NCI-H1694 (cell line): Measurements from ENCODE around the gene IGFN1.
"Not testable (repeated sequence)": the region's sequence is repeated elsewhere in the genome, so short reads cannot be mapped to it uniquely, and the experiment has no call there.

Source experiments
- DNase-seq: peaks from one replicate; lab custom pipeline; 2025; lab: John Stamatoyannopoulos, UW

The IGFN1 gene

DNA sequence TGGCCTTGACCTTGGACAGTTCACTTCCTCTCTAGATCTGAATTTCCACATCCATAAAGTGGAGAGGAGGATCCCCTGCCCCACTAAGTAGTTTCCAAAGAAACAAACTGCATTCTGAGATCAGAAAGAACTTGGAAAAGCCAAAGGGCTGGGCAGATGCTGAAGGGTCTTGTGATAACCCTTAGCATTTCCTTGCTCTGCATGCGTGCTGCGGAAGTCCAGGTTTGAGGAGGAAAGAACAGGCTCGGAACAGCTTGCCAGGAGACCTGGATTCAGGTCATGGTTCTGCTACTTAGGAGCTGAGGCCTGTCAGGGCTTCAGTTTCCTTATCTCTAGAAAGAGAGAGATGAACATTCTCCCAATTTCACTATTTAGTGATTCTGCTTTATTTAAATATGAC is 27.2 kb downstream of the IGFN1 start:
- DNase-seq, result no peak

DNA sequence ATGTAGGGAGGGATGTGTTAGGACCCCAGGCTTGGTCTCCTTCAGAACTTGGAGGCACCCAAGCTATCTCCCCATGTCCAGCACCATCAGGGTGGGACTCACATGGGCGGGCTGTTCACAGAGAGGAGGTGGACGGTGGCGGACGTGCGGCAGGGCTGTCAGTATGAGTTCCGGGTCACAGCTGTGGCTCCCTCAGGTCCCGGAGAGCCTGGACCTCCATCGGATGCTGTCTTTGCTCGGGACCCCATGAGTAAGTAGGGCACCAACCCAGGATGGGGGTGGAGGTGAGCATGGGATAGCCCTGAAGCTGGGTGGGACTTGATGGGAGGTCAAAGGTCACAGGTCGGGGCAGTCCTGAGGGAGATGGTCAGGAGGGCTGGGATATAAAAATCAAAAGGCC is 27.8 kb downstream of the IGFN1 start:
- no peak for DNase-seq

- DNase-seq, result no peak
These were observed 29.1 kb downstream of the IGFN1 start for GRCh38 chr1:201219481-201220387.

- no peak for DNase-seq
These were observed 29.7 kb downstream of the IGFN1 start for GRCh38 chr1:201220388-201220715.

DNA sequence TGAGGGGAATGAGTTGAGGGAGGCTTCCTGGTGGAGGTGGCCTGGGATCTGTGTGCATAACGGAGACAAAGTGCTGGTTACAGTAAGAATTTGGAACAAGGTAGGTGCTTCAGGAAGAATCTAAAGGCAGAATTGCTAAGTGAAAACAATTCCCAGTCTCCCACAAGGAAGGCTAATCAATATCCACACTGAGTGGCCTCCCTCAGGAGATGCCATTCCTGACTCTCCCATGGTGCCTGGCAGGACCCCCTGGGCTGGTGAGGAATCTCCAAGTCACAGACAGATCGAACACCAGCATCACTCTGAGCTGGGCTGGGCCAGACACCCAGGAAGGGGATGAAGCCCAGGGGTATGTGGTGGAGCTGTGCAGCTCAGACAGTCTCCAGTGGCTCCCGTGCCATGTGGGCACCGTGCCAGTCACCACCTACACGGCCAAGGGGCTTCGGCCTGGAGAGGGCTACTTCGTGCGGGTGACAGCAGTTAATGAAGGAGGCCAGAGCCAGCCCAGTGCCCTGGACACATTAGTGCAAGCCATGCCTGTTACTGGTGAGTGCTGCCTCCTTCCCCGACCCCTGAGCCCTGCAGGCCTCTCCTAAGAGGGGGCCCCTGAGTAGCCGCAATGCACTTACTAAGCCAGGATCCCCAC is 30.7 kb downstream of the IGFN1 start:
- no peak for DNase-seq

GRCh38 chr1:201222125-201222524 is 31.5 kb downstream of the IGFN1 start:
- no peak for DNase-seq

GRCh38 chr1:201223852-201224665 is 33.4 kb downstream of the IGFN1 start:
- DNase-seq, result no peak

DNA sequence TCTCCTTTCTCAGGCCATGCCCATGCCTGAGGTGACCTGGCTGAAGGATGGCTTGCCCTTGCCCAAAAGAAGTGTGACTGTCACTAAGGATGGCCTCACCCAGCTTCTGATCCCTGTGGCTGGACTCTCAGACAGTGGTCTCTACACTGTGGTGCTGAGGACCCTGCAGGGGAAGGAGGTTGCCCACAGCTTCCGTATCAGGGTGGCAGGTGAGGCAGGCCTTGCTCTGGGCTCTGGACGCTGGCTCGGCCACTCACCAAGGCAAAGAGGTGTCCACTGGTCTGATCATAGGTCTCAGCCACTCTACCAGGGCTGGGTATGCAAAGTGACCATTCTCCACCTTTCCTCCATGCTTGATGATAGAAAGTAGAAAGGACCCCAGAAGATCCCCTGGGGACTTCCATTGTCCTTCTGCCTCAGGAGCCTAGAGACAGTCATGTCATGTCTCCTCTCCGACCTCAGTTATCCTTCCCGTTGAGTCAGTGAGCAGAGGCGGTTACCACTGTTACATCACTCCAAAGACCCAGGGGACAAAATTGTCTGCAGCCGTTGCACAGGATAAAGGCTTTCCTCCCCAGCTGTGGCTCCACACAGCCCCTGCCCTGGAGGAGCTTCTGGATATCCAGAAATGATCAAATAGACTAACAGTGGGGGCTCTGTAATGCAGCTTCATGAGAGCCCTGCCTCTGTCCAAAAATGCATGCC is 34.2 kb downstream of the IGFN1 start:
- DNase-seq, result no peak

DNA sequence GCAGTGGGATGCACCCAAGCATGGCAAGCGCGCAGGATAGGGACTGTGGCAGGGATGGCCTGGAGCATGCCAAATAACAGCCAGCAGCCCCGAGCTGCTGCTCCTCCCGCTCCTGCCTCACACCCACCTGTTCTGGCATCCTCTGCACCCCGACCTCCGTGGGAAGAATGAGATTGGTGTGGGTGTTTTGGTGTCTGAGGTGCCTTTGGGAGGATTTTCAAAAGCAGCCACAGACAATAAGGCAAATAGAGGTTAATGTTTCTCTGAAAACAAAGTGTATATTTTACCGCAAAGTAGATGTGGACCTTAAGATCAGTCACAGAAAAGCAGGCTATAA is 35.5 kb downstream of the IGFN1 start:
- DNase-seq, result no peak

GRCh38 chr1:201226859-201227488 is 36.4 kb downstream of the IGFN1 start:
- DNase-seq, result no peak

DNA sequence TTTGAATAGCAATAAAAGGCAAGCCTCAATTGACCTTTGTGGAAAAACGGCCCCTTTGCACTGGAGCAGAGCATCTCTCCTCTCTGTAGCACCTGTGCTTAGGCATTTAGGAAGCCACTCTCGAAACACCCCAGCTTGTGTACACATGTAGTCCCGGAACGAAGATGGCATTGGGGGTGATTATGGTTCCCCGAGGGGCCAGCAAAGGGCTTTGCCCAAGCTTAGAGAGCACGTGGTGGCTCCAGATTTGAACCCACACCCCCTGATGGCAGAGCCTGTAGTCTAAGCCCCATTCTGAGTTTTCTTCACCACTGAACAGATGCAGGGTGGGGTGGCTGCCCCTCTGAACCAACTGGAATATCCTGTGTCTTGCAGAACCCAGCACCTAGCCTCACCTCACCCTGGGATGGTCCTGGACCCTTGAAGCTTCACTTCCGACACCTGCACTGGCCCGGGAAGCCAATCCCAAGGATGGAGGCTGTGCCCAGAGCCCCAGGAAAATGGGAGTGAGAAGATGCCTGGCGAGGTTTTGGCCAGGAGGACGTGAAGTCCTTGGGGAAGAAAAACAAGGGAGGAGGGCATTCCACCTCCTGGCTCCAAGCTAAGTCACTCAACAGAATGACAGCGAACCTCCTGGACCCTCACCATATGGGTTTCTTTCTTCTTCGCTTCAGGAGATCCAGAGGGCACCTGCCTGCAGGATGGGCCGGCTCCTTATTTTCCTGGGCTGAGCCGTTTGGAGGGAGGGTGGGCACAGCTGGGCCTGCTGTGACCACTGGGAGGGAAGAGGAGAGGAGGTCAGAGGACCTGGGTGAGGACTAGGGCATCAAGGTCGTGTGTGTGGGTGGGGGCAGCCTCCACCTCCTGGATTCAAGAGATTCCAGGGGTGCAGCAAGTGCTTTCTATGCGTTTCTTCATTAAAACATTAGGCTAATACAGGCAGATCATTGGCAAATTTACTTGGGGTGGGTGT is 37.7 kb downstream of the IGFN1 start:
- DNase-seq, result no peak

GRCh38 chr1:201229095-201229494 is 38.5 kb downstream of the IGFN1 start:
- no peak for DNase-seq

DNA sequence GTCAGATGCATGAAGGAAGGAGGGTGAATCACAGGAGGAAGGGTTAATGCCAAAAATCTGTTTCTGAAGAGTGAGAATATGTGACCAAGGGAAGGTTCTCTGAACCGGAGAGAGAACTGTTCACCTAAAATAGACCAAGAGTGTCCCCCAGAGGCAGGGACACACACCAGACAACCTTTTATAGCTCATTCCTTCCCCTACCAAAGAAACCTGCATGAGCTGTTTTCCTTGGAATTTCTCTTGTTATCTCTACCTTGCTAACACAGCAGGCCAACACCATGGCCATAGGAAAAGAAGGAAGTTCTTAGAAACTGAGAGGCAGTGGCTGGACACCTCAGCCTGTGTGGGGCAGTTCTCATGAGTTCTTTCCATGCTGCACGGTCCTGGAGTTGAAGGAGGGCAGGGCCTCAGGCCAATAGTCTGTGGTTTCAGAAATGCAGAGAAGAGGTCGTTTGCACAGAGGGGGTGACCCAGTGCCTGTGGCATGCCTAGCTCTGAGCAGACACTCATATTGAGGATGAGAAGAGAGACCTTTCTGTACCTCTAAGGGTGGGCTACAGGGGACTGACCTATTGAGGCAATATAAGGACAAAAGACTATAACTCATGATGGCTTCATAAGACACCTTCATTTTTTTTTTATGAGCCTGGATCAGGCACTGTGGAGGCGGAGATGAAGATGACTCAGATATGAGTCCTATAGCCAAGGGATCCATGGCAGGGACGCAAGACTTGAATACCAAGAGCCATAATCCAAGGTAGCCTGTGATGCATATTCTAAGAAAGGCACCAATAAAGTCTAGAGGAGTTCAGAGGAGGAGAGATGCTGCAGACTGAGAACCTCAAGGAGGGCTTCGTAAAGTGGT is 39.4 kb downstream of the IGFN1 start:
- no peak for DNase-seq

GRCh38 chr1:201230676-201231075 is 40.1 kb downstream of the IGFN1 start:
- no peak for DNase-seq

- not testable (repeated sequence) for DNase-seq
These were observed 49.0 kb downstream of the IGFN1 start for GRCh38 chr1:201239646-201240045.

GRCh38 chr1:201240171-201240570 is 49.5 kb downstream of the IGFN1 start:
- DNase-seq, result no peak

DNA sequence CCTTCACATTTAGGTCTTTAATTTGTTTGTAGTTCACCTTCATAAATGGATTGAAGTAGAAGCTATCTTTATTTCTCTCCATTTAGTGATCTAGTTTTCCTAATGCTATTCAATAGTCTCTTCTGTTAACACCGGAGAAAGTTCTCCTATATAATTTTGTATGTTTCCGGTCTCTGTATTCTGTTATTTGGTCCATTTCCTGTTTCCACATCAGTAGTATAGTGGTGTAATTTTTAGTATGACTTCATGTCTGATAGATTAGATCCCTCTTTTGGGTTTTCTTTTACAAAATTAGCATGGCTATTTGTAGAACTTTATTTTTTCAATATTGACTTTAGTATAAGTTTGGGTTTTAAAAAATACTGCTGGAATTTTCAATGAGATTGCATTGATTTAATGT is 51.1 kb downstream of the IGFN1 start:
- no peak for DNase-seq

DNA sequence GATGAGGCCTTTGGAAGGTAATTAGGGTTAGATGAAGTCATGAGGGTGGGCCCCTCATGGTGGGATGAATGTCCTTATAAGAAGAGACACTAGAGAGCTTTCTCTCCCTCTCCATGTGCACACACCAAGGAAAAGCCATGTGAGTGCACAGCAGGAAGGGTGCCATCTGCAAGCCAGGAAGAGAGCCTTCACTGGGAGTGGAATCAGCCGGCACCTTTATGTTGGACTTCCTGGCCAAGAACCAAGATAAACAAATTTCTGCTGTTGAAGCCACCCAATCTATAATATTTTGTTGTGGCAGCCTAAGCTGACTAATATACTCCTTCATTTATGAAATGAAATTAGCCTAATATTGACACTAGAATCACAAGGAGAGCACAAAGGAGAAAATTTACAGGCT is 54.5 kb downstream of the IGFN1 start:
- DNase-seq, result peak; percentile 43

DNA sequence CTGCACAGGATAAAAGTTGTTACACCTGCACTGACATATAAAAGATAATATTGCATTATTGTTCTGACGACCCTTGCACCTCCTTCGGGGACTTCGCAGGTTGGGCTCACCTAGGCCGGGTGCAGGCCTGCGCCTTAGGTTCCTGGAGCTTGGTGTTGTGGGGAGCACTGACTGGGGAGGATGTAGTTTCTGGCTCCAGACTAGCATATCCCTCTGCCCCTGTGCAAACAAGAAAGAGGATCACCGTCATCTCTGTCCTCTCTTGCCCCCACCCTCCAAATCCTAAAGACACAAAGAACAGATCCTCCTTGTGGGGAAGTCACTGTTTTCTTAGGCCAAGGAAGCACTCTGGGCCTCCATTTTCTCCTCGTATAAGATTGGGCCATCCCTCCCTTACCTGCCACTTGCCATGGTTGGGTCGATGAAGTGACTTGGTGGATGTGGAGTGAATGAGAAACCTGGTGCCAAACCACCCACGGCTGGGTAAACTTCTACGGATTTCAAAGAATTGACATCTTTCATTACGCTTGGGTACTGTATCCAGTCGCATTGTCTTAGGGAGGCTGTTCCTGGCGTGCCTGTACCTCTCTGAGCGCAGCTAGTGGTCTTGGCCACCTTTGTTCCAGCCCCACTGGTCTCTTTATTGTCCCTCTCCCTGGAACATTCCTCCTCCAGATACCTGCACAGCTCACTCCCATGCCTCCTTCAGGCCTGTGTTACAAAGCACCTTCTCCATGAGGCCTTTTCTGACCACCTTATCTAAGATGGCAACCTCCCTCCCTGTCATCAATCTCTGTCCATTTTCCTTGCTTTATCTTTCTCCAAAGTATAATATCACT is 58.3 kb downstream of the IGFN1 start:
- DNase-seq, result no peak
